OCI-LY1 (cell line): Measurements from ENCODE around the gene USP6NL.
A peak's percentile ranks its signal among the peaks of the same experiment; 100 is the strongest.

Experiments
- H2AFZ ChIP-seq: fragments of 200-600 bp; sonication (generic), shearing (Covaris generic); 2 replicates; pipeline ENCODE4 v1.6.0; 2014; ENCODE audit warnings: antibody characterized with exemption, mild to moderate bottlenecking, low read length
- H3F3A ChIP-seq: fragments of 200-600 bp; sonication (generic), shearing (Covaris generic); 2 replicates; pipeline ENCODE4 v1.6.0; 2014; ENCODE audit warnings: mild to moderate bottlenecking, antibody characterized with exemption, low read length, moderate library complexity; ENCODE audit not compliant: insufficient read depth
- H3K27ac ChIP-seq: fragments of 200-600 bp; sonication (generic); 2 replicates; pipeline ENCODE4 v1.5.1; 2014; ENCODE audit warnings: low read length, mixed run types, mild to moderate bottlenecking, low read depth; ENCODE audit not compliant: poor library complexity, severe bottlenecking
- H3K27me3 ChIP-seq: fragments of 200-600 bp; sonication (generic); 2 replicates; pipeline ENCODE4 v1.6.0; 2014; ENCODE audit warnings: antibody characterized with exemption, mild to moderate bottlenecking, low read length, moderate library complexity; ENCODE audit not compliant: insufficient read depth
- H3K36me3 ChIP-seq: fragments of 200-600 bp; sonication (generic); 2 replicates; pipeline ENCODE4 v1.6.1; 2014; ENCODE audit warnings: mild to moderate bottlenecking, antibody characterized with exemption, low read length, moderate library complexity, mixed read lengths; ENCODE audit not compliant: insufficient read depth
- H3K4me1 ChIP-seq: fragments of 200-600 bp; sonication (generic); 2 replicates; pipeline ENCODE4 v1.5.1; 2014; ENCODE audit warnings: mild to moderate bottlenecking, low read length, moderate library complexity; ENCODE audit not compliant: insufficient read depth, severe bottlenecking
- H3K4me2 ChIP-seq: fragments of 200-600 bp; sonication (generic), shearing (Covaris generic); 2 replicates; pipeline ENCODE4 v1.6.1; 2014; ENCODE audit warnings: low read length
- H3K4me3 ChIP-seq: fragments of 200-600 bp; sonication (generic); 2 replicates; pipeline ENCODE4 v1.5.1; 2014; ENCODE audit warnings: low read length, low read depth, mild to moderate bottlenecking, mixed read lengths; ENCODE audit not compliant: poor library complexity, severe bottlenecking
- H3K79me2 ChIP-seq: fragments of 200-600 bp; shearing (Covaris generic); 2 replicates; pipeline ENCODE4 v1.6.1; 2016; ENCODE audit warnings: mixed run types, low read length, mixed read lengths; ENCODE audit not compliant: insufficient read depth
- H3K9ac ChIP-seq: fragments of 200-600 bp; sonication (generic), shearing (Covaris generic); 2 replicates; pipeline ENCODE4 v1.6.1; 2014; ENCODE audit warnings: mild to moderate bottlenecking, low read length, mixed read lengths
- H3K9me2 ChIP-seq: fragments of 200-600 bp; sonication (generic), shearing (Covaris generic); 2 replicates; pipeline ENCODE4 v1.6.1; 2014; ENCODE audit warnings: low read depth, mild to moderate bottlenecking, low read length, mixed read lengths
- H3K9me3 ChIP-seq: fragments of 200-600 bp; shearing (Covaris generic); 2 replicates; pipeline ENCODE4 v1.6.1; 2014; ENCODE audit warnings: low read length, mixed read lengths
- H4K20me1 ChIP-seq: fragments of 200-600 bp; sonication (generic), shearing (Covaris generic); 2 replicates; pipeline ENCODE4 v1.6.0; 2016; ENCODE audit warnings: mild to moderate bottlenecking, low read length; ENCODE audit not compliant: insufficient read depth
- CTCF ChIP-seq: fragments of 200-600 bp; sonication (generic), shearing (Covaris generic); IDR thresholded peaks from 2 replicates; pipeline ENCODE4 v1.5.1; 2017; ENCODE audit warnings: mild to moderate bottlenecking, antibody characterized with exemption, low read length, moderate library complexity, mixed read lengths
- EZH2 ChIP-seq: fragments of 200-600 bp; sonication (generic), shearing (Covaris generic); IDR thresholded peaks from 2 replicates; pipeline ENCODE4 v1.8.0; 2017; ENCODE audit warnings: borderline replicate concordance, mixed run types, mild to moderate bottlenecking, antibody characterized with exemption, low read length, moderate library complexity, mixed read lengths

USP6NL gene

GRCh38 chr10:11605807-11606408 is 5.5 kb downstream of the USP6NL start:
- Histone ChIP-seq H3K27ac (peak overlapping the region; percentile 9), H3K9me2 (no peaks in the 10 kb centered on the region), H3F3A (no peaks in the 10 kb centered on the region), H2AFZ (no peak overlapping the region), H3K36me3 (no peaks in the 10 kb centered on the region), H3K4me3 (no peak overlapping the region), H4K20me1 (no peaks in the 10 kb centered on the region), H3K79me2 (peaks cover 77% of the 10 kb centered on the region), H3K4me2 (0 out of 2 replicates have a peak overlapping the region, but pooled peaks have one; percentile 11), H3K9me3 (no peaks in the 10 kb centered on the region), H3K4me1 (peaks cover 69% of the 10 kb centered on the region), H3K27me3 (no peaks in the 10 kb centered on the region; the same call in 1 of the 2 replicates), H3K9ac (no peak overlapping the region)
- TF ChIP-seq CTCF = no peak
- TF ChIP-seq EZH2 = no peak

GRCh38 chr10:11604865-11605650 is 6.4 kb downstream of the USP6NL start:
- Histone ChIP-seq H3K36me3 (no peaks in the 10 kb centered on the region), H3F3A (no peaks in the 10 kb centered on the region), H3K4me3 (no peak overlapping the region), H3K9me3 (no peaks in the 10 kb centered on the region), H3K79me2 (peaks cover 72% of the 10 kb centered on the region), H4K20me1 (no peaks in the 10 kb centered on the region), H3K27me3 (no peaks in the 10 kb centered on the region), H2AFZ (no peak overlapping the region), H3K4me1 (peaks cover 64% of the 10 kb centered on the region), H3K9ac (no peak overlapping the region), H3K27ac (peak overlapping the region; percentile 38), H3K4me2 (peak overlapping the region; percentile 20; the same call in 1 of the 2 replicates), H3K9me2 (no peaks in the 10 kb centered on the region)
- TF ChIP-seq EZH2 (no peak), CTCF (no peak)

GRCh38 chr10:11603741-11604140 is 7.7 kb downstream of the USP6NL start:
- TF ChIP-seq CTCF = no peak
- TF ChIP-seq EZH2 = no peak
- Histone ChIP-seq H3K9me2 (no peaks in the 10 kb centered on the region), H3K27me3 (no peaks in the 10 kb centered on the region), H3K36me3 (no peaks in the 10 kb centered on the region), H3K27ac (peak overlapping the region; percentile 3), H4K20me1 (no peaks in the 10 kb centered on the region), H3F3A (no peaks in the 10 kb centered on the region), H2AFZ (no peak overlapping the region), H3K79me2 (peaks cover 71% of the 10 kb centered on the region), H3K9ac (no peak overlapping the region), H3K4me2 (peak overlapping the region; percentile 11; the same call in 1 of the 2 replicates), H3K9me3 (no peaks in the 10 kb centered on the region), H3K4me1 (peaks cover 68% of the 10 kb centered on the region), H3K4me3 (no peak overlapping the region)
